Ishikawa (cell line): ENCODE results near the gene GABRG3.

Experiments used
- CEBPB ChIP-seq: IDR thresholded peaks from 2 replicates; pipeline ENCODE4 v1.6.1; 2012
- FOXM1 ChIP-seq: IDR thresholded peaks from 2 replicates; pipeline ENCODE4 v1.6.1; 2012; ENCODE audit warnings: low read depth, borderline replicate concordance
- RAD21 ChIP-seq: IDR thresholded peaks from 2 replicates; pipeline ENCODE4 v1.6.1; 2012; ENCODE audit warnings: low read depth
- TAF1 ChIP-seq: IDR thresholded peaks from 2 replicates; pipeline ENCODE4 v1.6.1; 2012; ENCODE audit warnings: low read depth, mild to moderate bottlenecking
- TCF12 ChIP-seq: IDR thresholded peaks from 2 replicates; pipeline ENCODE4 v1.6.1; 2012; ENCODE audit warnings: low read depth
- YY1 ChIP-seq: IDR thresholded peaks from 2 replicates; pipeline ENCODE4 v1.6.1; 2012; ENCODE audit warnings: low read depth
- TF ChIP-seq, protein P1 (sequence below): IDR thresholded peaks from 2 replicates; pipeline ENCODE4 v1.6.1; 2012

DNA sequence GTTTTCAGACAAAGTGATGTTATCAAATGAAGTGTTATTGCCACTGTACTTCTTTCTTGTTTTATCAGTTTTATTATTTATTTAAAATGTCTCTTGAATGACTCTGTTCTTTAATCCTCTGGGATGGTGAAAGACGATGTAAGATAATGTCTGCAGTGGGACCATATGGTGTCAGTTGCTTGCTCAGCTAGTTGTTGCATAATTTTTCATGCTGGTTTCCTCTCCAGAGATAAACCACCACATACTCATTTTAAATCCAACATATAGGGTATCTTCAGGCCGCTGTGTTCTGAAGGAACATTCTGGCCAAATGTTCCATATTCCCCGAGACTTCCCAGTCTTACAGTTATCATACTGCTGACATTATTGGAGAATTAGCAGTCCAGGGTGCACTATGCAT, 75.9 kb downstream of the GABRG3 start:
- no peak for TF ChIP-seq YY1
- no peak for TF ChIP-seq CEBPB
- TF ChIP-seq, protein P1, sequence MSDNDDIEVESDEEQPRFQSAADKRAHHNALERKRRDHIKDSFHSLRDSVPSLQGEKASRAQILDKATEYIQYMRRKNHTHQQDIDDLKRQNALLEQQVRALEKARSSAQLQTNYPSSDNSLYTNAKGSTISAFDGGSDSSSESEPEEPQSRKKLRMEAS: no peak
- no peak for TF ChIP-seq RAD21
- no peak for TF ChIP-seq TAF1
- TF ChIP-seq TCF12: no peak
- no peak for TF ChIP-seq FOXM1
